IPS-18a (cell line): ENCODE results near the gene ZFP28.

Experiments used
- H3K27ac ChIP-seq: one replicate; pipeline ENCODE4 v1.5.1; 2013; ENCODE audit warnings: low read length
- H3K27me3 ChIP-seq: one replicate; pipeline ENCODE4 v1.6.1; 2013; ENCODE audit warnings: mild to moderate bottlenecking, low read length; ENCODE audit not compliant: control insufficient read depth, insufficient read depth
- H3K36me3 ChIP-seq: one replicate; pipeline ENCODE4 v1.6.1; 2013; ENCODE audit warnings: low read depth, low read length; ENCODE audit not compliant: control insufficient read depth
- H3K4me1 ChIP-seq: one replicate; pipeline ENCODE4 v1.6.1; 2013; ENCODE audit warnings: low read depth, low read length; ENCODE audit not compliant: control insufficient read depth
- H3K4me3 ChIP-seq: one replicate; pipeline ENCODE4 v1.5.1; 2013; ENCODE audit warnings: low read length
- H3K9ac ChIP-seq: one replicate; pipeline ENCODE4 v1.6.1; 2013; ENCODE audit warnings: mild to moderate bottlenecking, low read length, moderate library complexity
- H3K9me3 ChIP-seq: one replicate; pipeline ENCODE4 v1.6.1; 2013; ENCODE audit warnings: low read depth, low read length; ENCODE audit not compliant: control insufficient read depth

The ZFP28 gene

GRCh38 chr19:56601375-56601774, 62.6 kb downstream of the ZFP28 start:
- no peak overlapping the region for H3K27ac ChIP-seq
- no peaks in the 10 kb centered on the region for H3K4me1 ChIP-seq
- H3K27me3 ChIP-seq, result no peaks in the 10 kb centered on the region
- no peak overlapping the region for H3K9ac ChIP-seq
- H3K9me3 ChIP-seq, result peaks cover 26% of the 10 kb centered on the region
- H3K36me3 ChIP-seq, result peaks cover 6% of the 10 kb centered on the region
- no peak overlapping the region for H3K4me3 ChIP-seq

GRCh38 chr19:56603829-56604228, 65.1 kb downstream of the ZFP28 start:
- H3K9me3 ChIP-seq, result peaks cover 49% of the 10 kb centered on the region
- no peaks in the 10 kb centered on the region for H3K27me3 ChIP-seq
- no peak overlapping the region for H3K9ac ChIP-seq
- peaks cover 6% of the 10 kb centered on the region for H3K36me3 ChIP-seq
- no peak overlapping the region for H3K27ac ChIP-seq
- H3K4me3 ChIP-seq, result no peak overlapping the region
- H3K4me1 ChIP-seq, result no peaks in the 10 kb centered on the region
